HL-60 (cell line): ENCODE results near the gene ATP2B2.

ENCODE experiments used
- DNase-seq, 2 experiments: peaks; one replicate each; pipeline ENCODE4 v3.0.0-alpha.2; 2010 to 2020; ENCODE audit warnings: low read depth in 1 of 2, low spot score in 1 of 2
- H3K27ac ChIP-seq: fragments of 250-450 bp; sonication (Bioruptor Pico); replicated peaks from 2 replicates; pipeline ENCODE4 v1.5.1; 2020; ENCODE audit warnings: mild to moderate bottlenecking, moderate library complexity
- H3K27me3 ChIP-seq: fragments of 250-450 bp; sonication (Bioruptor Pico); 2 replicates; pipeline ENCODE4 v1.5.1; 2021; ENCODE audit warnings: mild to moderate bottlenecking, moderate library complexity; ENCODE audit not compliant: insufficient read depth, poor library complexity, severe bottlenecking
- H3K4me3 ChIP-seq: replicated peaks from 2 replicates; pipeline ENCODE4 v1.5.1; 2011; ENCODE audit warnings: mild to moderate bottlenecking, control low read depth, low read length; ENCODE audit not compliant: insufficient read depth
- GABPA ChIP-seq: IDR thresholded peaks from 2 replicates; pipeline ENCODE4 v1.6.1; 2012; ENCODE audit warnings: low read depth
- POLR2AphosphoS5 ChIP-seq: IDR thresholded peaks from 2 replicates; pipeline ENCODE4 v1.6.1; 2012; ENCODE audit warnings: low read depth
- REST ChIP-seq: IDR thresholded peaks from 2 replicates; pipeline ENCODE4 v1.6.1; 2012; ENCODE audit warnings: low read depth; ENCODE audit not compliant: insufficient replicate concordance
- SPI1 ChIP-seq: IDR thresholded peaks from 2 replicates; pipeline ENCODE4 v1.6.1; 2012; ENCODE audit warnings: low read depth, mild to moderate bottlenecking, borderline replicate concordance
- TF ChIP-seq, protein P1 (sequence below): IDR thresholded peaks from one replicate; pipeline ENCODE4 v1.5.1; 2011; ENCODE audit warnings: low read length, control low read depth, inconsistent platforms; ENCODE audit not compliant: insufficient read depth

The ATP2B2 gene

GRCh38 chr3:10547413-10547812 lies 42.0 kb upstream of the ATP2B2 start:
- DNase-seq, result no peak
- H3K27ac ChIP-seq, result no peak overlapping the region
- TF ChIP-seq, protein P1, sequence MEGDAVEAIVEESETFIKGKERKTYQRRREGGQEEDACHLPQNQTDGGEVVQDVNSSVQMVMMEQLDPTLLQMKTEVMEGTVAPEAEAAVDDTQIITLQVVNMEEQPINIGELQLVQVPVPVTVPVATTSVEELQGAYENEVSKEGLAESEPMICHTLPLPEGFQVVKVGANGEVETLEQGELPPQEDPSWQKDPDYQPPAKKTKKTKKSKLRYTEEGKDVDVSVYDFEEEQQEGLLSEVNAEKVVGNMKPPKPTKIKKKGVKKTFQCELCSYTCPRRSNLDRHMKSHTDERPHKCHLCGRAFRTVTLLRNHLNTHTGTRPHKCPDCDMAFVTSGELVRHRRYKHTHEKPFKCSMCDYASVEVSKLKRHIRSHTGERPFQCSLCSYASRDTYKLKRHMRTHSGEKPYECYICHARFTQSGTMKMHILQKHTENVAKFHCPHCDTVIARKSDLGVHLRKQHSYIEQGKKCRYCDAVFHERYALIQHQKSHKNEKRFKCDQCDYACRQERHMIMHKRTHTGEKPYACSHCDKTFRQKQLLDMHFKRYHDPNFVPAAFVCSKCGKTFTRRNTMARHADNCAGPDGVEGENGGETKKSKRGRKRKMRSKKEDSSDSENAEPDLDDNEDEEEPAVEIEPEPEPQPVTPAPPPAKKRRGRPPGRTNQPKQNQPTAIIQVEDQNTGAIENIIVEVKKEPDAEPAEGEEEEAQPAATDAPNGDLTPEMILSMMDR, result no peak
- TF ChIP-seq REST, result no peak
- TF ChIP-seq GABPA, result no peak
- no peak for TF ChIP-seq SPI1
- TF ChIP-seq POLR2AphosphoS5, result no peak
- no peak overlapping the region for H3K4me3 ChIP-seq
- H3K27me3 ChIP-seq, result no peaks in the 10 kb centered on the region

DNA sequence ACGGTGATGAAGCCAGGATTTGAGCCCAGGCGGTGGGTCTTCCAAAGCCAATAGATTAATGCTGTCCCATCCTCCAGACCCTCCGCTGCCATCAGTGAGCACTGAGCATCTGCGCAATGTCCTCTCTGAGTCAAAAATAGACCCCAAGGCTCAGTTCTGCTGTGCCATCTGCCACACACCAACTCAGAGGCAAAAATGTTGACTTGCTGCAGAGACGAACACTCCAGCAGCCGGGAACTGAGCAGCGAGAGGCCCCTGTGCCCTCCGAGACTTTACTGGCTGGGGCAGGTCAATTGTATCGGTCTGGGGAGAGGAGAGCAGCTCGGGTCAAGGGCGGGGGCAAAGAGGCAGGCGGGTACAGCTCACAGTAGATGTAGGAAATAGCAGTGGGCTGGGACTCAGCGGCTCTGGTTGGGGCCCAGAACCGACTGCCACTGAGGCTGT lies 41.5 kb upstream of the ATP2B2 start:
- no peak for TF ChIP-seq GABPA
- TF ChIP-seq, protein P1, result no peak
- TF ChIP-seq REST, result no peak
- no peak for TF ChIP-seq SPI1
- TF ChIP-seq POLR2AphosphoS5, result no peak
- Histone ChIP-seq H3K4me3 (no peak overlapping the region), H3K27me3 (no peaks in the 10 kb centered on the region), H3K27ac (no peak overlapping the region)
- DNase-seq, result no peak

GRCh38 chr3:10546181-10546624 lies 40.8 kb upstream of the ATP2B2 start:
- no peak for DNase-seq
- no peak overlapping the region for H3K4me3 ChIP-seq
- TF ChIP-seq REST (peak; percentile 84), SPI1 (no peak), GABPA (no peak), POLR2AphosphoS5 (no peak)
- no peak overlapping the region for H3K27ac ChIP-seq
- no peaks in the 10 kb centered on the region for H3K27me3 ChIP-seq
